T-helper 2 cell treated with Interferon-gamma antibody and Interleukin-4, amounts not matched to agents 100 ng/mL and 5 ng/mL, for 36 hours (primary cell): ENCODE measurements around the gene GPAM. TPM values are rescaled to one million over a fixed set of nuclear protein-coding genes. Genes with fewer than 3 reads are reported as not detected.
"Not testable (repeated sequence)": the region's sequence is repeated elsewhere in the genome, so short reads cannot be mapped to it uniquely, and the experiment has no call there.

Source experiments
- intact Hi-C: fragments of 100-400 bp; cut with micrococcal nuclease; formaldehyde crosslinking; loops from one replicate; pipeline ENCODE4 v1.15.1; 2023
- total RNA-seq: library from RNA; stranded (reverse); gene quantifications from 2 replicates; pipeline ENCODE4 v1.2.3, GENCODE V29; 2022

Gene GPAM, protein sequence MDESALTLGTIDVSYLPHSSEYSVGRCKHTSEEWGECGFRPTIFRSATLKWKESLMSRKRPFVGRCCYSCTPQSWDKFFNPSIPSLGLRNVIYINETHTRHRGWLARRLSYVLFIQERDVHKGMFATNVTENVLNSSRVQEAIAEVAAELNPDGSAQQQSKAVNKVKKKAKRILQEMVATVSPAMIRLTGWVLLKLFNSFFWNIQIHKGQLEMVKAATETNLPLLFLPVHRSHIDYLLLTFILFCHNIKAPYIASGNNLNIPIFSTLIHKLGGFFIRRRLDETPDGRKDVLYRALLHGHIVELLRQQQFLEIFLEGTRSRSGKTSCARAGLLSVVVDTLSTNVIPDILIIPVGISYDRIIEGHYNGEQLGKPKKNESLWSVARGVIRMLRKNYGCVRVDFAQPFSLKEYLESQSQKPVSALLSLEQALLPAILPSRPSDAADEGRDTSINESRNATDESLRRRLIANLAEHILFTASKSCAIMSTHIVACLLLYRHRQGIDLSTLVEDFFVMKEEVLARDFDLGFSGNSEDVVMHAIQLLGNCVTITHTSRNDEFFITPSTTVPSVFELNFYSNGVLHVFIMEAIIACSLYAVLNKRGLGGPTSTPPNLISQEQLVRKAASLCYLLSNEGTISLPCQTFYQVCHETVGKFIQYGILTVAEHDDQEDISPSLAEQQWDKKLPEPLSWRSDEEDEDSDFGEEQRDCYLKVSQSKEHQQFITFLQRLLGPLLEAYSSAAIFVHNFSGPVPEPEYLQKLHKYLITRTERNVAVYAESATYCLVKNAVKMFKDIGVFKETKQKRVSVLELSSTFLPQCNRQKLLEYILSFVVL
- total RNA-seq: 7.3 and 8.2 TPM in 2 replicates

GRCh38 chr10:112183329-112184051 lies at the start of gene GPAM:
TSS of gene GPAM (minus strand) at chr10:112183765. CDS start at chr10:112181784, 1,981 bp downstream.
- intact Hi-C loops: loop anchor here (1.0 to 5.0 kb wide), 4 partner anchors 43 to 1669 kb away; partner anchors contain the start of genes DCLRE1A, NHLRC2 and ZDHHC6

DNA sequence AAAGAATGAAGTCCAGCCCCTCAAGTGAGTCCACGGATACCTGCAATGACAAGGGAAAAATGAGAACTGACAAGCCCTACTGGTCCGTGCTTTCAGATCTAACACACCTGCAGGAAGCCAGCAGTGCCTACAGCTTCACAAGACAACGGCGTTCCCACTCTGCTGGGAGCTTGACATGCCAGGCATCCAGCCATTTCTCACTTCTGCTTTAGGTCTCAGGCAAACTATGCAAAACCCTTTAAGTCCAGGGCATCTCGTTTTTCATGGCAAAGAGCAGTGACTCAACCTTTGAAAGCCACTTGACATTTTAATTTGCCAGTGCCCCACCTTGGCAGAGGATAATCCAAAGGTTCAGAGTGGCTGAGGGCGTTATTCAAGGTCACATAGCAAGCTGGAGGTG lies 49.1 kb upstream of the GPAM start:
- intact Hi-C loops: no loop called here

GRCh38 chr10:112231602-112232400 lies 48.2 kb upstream of the GPAM start:
- intact Hi-C loops: no loop called here

DNA sequence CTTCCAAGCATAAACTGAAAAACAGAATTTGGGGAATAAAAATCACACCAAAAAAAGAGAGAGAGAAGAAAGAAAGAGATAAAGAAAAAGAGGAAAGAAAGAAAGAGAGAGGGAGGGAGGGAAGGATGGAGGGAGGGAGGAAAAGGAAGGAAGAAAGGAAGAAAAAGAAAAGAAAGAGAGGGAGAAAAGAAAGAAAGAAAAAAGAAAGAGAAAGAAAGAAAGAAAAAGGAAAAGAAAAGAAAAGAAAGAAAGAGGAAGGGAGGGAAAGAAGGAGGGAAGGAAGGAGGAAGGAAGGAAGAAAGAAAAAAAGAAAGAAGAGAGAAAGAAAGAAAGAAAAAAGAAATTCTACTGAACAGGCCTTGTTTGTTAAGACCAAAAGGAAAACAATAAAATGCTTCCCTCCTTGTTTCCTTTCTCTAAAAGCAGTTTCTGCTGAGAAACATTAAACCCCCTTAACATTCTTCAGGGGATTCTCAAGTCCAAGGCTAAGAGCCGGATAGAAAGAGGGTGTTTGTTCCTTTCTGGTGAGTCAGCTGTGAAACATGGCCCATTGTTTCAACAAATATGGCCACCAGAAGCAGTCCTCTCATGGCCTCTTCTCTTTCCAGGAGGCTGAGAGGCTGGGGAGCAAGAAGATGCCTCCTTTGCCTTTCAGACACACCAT lies 46.9 kb upstream of the GPAM start:
- intact Hi-C loops: no loop called here

GRCh38 chr10:112229901-112230300 lies 46.3 kb upstream of the GPAM start:
- intact Hi-C loops: no loop called here

GRCh38 chr10:112229096-112229495 lies 45.5 kb upstream of the GPAM start:
- intact Hi-C loops: no loop called here

DNA sequence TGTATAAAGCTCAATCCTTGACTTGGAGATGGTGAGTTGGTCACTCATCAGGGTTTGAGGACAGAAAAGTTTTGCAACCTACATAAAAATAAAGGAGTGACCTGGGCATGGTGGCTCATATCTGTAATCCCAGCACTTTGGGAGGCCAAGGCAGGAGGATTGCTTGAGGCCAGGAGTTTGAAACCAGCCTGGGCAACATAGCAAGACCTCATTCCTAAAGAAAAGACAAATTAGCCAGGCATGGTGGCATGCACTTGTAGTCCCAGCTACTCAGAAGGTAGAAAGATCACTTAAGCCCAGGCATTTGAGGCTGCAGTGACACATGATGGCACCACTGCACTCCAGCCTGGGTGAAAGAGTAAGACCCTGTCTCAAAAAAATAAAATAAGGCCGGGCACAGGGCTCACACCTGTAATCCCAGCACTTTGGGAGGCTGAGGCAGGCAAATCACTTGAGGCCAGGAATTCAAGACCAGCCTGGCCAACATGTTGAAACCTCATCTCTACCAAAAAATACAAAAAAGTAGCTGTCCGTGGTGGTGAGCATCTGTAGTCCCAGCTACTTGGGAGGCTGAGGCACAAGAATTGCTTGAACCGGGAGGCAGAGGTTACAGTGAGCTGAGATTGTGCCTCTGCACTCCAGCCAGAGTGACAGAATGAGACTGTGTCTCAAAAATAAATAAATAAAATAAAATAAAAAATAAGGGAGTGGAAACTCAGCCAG lies 45.0 kb upstream of the GPAM start:
- intact Hi-C loops: not testable (repeated sequence)

DNA sequence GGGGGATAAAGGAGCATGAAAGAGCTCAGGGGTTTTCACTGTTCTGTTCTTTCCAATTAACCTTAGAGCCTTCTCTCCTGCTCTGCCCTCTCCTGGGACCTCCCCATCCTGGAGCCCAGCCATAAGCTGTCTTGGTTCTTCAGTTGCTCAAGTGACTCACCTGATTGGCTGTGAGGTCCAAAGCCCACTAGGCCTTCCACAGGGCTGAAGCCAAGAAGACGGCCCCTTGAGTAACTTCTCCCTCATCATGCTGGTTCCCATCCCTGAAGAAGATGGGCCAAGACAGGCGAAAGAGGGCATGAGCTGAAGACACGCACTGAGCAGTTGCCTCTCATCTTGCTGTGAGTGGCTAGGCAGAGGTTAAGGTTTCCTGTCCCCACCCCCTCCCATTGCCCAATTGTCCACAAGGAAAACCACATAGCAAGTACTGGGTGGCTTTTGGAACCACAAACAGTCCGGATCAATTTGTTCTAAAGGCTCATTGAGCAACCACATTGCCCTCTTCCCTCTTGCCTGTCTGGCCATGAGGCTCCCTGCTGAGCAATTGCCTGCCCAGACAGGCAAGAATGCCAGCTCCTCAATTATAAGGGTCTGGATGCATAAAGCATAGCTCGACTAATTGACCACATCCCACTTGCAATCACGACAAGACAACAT lies 43.9 kb upstream of the GPAM start:
- intact Hi-C loops: no loop called here

DNA sequence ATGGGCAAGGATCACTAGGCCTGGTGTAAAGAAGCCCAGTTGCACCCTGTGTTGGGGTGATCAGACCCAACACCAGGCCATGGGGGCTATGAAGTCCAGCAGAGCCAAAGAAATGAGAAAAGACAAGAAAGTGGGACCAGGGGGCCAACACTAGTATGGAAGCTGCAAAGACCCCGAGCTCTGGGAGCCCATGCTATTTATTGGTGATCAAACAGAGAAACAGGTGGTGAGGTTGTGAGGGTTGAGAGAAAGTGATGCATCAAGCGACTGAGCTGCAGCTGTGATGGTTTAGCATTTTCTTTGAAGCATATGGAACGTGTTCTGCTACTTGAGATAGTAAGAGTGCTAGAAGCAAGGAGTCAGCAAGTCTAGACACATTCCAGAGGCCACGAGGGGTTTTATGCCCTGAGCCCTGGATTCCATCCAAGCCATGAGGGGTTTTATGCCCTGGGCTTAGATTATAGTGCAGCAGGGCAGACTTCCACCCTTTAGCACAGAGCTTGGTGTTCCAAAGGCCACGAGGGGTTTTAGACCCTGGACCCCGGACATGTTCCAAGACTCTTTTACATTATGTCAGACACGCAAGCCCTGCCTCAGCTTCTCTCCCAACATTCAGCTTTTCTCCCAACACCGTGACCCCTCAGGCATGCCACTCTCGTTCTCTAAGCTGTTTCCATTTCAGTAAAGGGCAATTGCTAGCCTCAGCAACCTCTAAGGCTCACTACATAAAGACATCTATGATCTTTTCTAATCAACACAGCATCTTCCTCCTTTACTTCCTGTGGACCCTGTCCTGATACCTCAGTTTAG lies 43.1 kb upstream of the GPAM start:
- intact Hi-C loops: no loop called here

- intact Hi-C loops: no loop called here
Observed at GRCh38 chr10:112225771-112226438, 42.3 kb upstream of the GPAM start.

DNA sequence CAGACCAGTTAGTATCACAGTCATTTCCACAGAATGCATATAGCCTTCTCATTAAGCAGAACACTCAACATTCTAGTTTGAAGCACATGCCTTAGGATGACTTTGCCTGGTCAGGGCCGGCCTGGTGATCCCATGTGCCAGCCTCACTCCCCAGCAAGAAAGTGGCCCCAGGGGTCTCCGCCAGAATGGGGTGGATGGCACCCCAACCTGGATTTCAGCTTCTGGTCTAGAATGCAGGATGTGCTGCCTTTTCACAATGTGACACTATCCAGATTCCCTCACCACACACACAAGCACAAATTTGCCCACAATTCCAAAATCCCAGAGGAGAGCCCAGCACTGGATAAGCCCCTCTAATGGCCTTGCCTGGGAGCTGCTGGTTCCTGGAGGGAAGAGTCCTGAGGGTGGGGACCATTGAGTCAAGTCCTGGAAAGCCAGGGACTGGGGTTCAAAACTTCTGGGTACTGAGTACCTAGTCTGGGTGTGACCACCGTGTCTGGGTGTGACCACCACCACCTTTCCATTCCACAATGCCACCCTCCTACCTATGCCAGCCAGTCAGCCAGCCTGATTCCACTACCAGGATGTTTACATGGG lies 41.5 kb upstream of the GPAM start:
- intact Hi-C loops: no loop called here

DNA sequence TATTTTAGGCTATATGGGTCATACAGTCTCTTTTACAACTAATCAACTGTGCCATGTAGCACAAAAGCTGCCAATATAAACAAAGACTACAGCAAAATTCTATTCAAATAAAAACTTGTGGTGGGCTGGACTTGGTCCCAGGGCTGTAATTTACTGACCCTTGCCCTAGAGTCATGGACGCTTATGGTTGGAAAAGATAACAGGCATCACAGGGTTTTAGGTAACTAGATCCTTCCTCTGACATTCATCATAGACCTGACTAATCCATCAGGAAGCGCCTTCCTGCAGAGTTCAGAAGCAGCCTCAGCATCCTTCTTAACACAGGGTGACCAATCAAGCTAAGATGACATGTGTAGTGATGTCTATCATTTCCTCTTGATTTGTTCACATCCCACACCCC lies 40.2 kb upstream of the GPAM start:
- intact Hi-C loops: no loop called here

- intact Hi-C loops: no loop called here
Observed at GRCh38 chr10:112222799-112223198, 39.2 kb upstream of the GPAM start.

DNA sequence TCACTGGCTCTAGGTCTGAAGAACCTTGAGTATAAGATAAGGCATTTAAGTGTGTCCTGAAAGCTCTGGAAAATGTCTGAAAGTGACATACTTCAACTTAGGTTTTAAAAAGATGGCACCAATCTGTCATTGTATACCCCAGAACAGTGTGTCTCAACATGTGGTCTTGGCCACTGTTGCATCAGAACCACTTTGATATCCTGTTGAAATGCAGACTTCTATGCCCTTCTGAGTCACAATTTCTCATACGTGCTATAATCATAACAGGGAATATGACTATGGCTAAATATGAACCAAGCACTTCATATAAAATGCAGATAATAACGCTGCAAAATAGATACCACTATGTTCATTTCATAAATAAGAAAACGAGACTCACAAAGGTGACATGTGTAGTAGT lies 38.0 kb upstream of the GPAM start:
- intact Hi-C loops: no loop called here

GRCh38 chr10:112218960-112219359 lies 35.4 kb upstream of the GPAM start:
- intact Hi-C loops: no loop called here

DNA sequence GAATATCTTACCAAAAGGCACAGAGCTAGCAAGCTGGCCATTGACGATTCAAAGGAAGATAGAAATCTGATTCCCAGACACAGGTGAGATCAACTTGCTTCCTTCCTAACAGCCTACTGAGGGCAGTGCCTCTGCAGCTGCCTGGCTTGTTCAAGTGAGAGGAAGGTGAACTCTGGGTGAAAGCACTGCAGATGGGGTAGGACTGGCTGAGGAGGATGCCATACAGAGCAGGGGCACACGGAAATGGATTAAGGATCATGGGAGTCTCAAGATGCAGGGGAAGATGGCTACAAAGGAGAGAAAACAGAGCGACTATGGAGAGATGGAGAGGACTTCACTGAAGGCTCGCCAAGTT lies 34.4 kb upstream of the GPAM start:
- intact Hi-C loops: no loop called here

DNA sequence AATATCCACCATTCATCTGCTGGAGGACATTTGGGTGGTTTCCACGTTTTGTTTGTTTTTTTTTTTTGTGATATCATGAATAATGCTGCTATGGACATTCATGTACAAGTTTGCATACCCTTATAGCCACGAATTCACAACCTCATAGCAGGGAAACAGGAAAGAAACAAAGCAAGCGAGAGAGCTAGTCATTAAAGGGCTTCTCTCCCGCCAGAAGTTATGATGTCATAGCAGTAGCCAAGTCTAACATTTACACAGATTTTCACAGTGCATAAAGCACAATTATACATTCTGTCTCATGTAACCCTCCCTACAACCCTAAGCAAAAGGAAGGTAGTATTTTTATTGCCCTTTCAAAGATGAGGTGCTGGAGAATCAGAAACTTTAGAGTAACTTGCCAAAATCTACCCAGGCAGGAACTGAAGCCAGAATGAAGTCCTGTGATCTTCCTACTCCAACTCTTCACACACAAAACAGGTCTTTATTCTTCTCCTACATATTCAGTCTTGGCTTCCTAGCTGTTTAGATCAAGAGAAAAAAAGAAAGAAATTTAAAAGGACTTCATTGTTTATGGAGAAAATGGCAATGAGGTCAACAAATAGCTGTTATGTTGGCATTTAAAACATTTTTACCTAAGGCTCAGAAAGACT lies 33.9 kb upstream of the GPAM start:
- intact Hi-C loops: no loop called here
